Memory B cell (primary cell): ENCODE results near the gene CAPZB.

Experiments used
- ATAC-seq: fragments of 150-1000 bp; cut with Tn5 transposase; 2 replicates; pipeline ENCODE4 v1.10.0; 2021; ENCODE audit warnings: low read depth, mild to moderate bottlenecking, moderate library complexity
- DNase-seq, 2 donors: peaks; one replicate each; pipeline ENCODE4 v3.0.0; 2022; ENCODE audit warnings: low spot score in 2 of 2
- H3K27ac Mint-ChIP-seq: one replicate; pipeline ENCODE4 v1.8.0; 2022; ENCODE audit warnings: mild to moderate bottlenecking, moderate library complexity, mixed read lengths
- H3K27me3 Mint-ChIP-seq: one replicate; pipeline ENCODE4 v1.8.0; 2022; ENCODE audit warnings: mixed read lengths
- H3K36me3 Mint-ChIP-seq: one replicate; pipeline ENCODE4 v1.8.0; 2022; ENCODE audit warnings: mild to moderate bottlenecking, mixed read lengths
- H3K4me1 Mint-ChIP-seq: one replicate; pipeline ENCODE4 v1.8.0; 2022; ENCODE audit warnings: mixed read lengths
- H3K4me3 Mint-ChIP-seq: one replicate; pipeline ENCODE4 v1.8.0; 2022; ENCODE audit warnings: mild to moderate bottlenecking, moderate library complexity, mixed read lengths
- H3K9me3 Mint-ChIP-seq: one replicate; pipeline ENCODE4 v1.8.0; 2022; ENCODE audit warnings: mixed read lengths

Gene CAPZB

GRCh38 chr1:19455353-19455752, 30.0 kb downstream of the CAPZB start:
- no peaks in the 10 kb centered on the region for H3K27me3 Mint-ChIP-seq
- peak overlapping the region; percentile 23 for H3K4me3 Mint-ChIP-seq
- H3K36me3 Mint-ChIP-seq = peaks cover 6% of the 10 kb centered on the region
- peak overlapping the region; percentile 58 for H3K27ac Mint-ChIP-seq
- no peaks in the 10 kb centered on the region for H3K9me3 Mint-ChIP-seq
- DNase-seq = no peak
- H3K4me1 Mint-ChIP-seq = peaks cover 67% of the 10 kb centered on the region
- ATAC-seq = no peak

GRCh38 chr1:19454265-19455146, 30.8 kb downstream of the CAPZB start:
- Mint-ChIP-seq H3K4me3 (peak overlapping the region; percentile 74), H3K4me1 (peaks cover 64% of the 10 kb centered on the region), H3K27ac (peak overlapping the region; percentile 62), H3K36me3 (peaks cover 4% of the 10 kb centered on the region), H3K9me3 (no peaks in the 10 kb centered on the region), H3K27me3 (no peaks in the 10 kb centered on the region)
- DNase-seq (no peak), ATAC-seq (peak; percentile 20)

- H3K36me3 Mint-ChIP-seq = peaks cover 9% of the 10 kb centered on the region
- peak overlapping the region; percentile 74 for H3K4me3 Mint-ChIP-seq
- H3K27me3 Mint-ChIP-seq = no peaks in the 10 kb centered on the region
- ATAC-seq = peak; percentile 91
- H3K9me3 Mint-ChIP-seq = no peaks in the 10 kb centered on the region
- peak overlapping the region; percentile 62 for H3K27ac Mint-ChIP-seq
- DNase-seq = no peak
- peaks cover 64% of the 10 kb centered on the region for H3K4me1 Mint-ChIP-seq
Measured at GRCh38 chr1:19453741-19454201, 31.6 kb downstream of the CAPZB start.

- Mint-ChIP-seq H3K27ac (peak overlapping the region; percentile 56), H3K36me3 (peaks cover 13% of the 10 kb centered on the region), H3K27me3 (no peaks in the 10 kb centered on the region), H3K9me3 (no peaks in the 10 kb centered on the region), H3K4me1 (peaks cover 63% of the 10 kb centered on the region), H3K4me3 (no peak overlapping the region)
- ATAC-seq (no peak), DNase-seq (no peak)
Measured at GRCh38 chr1:19452221-19452663, 33.1 kb downstream of the CAPZB start.

- Mint-ChIP-seq H3K36me3 (peaks cover 13% of the 10 kb centered on the region), H3K4me1 (peaks cover 62% of the 10 kb centered on the region), H3K4me3 (no peak overlapping the region), H3K27me3 (no peaks in the 10 kb centered on the region), H3K9me3 (no peaks in the 10 kb centered on the region), H3K27ac (no peak overlapping the region)
- ATAC-seq (no peak), DNase-seq (no peak)
Measured at GRCh38 chr1:19450811-19451515, 34.4 kb downstream of the CAPZB start.

- Mint-ChIP-seq H3K27ac (peak overlapping the region; percentile 87), H3K4me3 (no peak overlapping the region)
- ATAC-seq = no peak
Measured at GRCh38 chr1:19449454-19450228, 35.7 kb downstream of the CAPZB start.

GRCh38 chr1:19448491-19449439, 36.6 kb downstream of the CAPZB start:
- Mint-ChIP-seq H3K4me1 (peaks cover 65% of the 10 kb centered on the region), H3K27me3 (no peaks in the 10 kb centered on the region), H3K9me3 (no peaks in the 10 kb centered on the region), H3K27ac (peak overlapping the region; percentile 87), H3K36me3 (peaks cover 13% of the 10 kb centered on the region), H3K4me3 (peak overlapping the region; percentile 37)
- no peak for DNase-seq
- ATAC-seq = peak; percentile 24

More at GRCh38 chr1:19449454-19450228, 35.7 kb downstream of the CAPZB start:
- Mint-ChIP-seq H3K27me3 (no peaks in the 10 kb centered on the region), H3K9me3 (no peaks in the 10 kb centered on the region), H3K4me1 (peaks cover 63% of the 10 kb centered on the region), H3K36me3 (peaks cover 13% of the 10 kb centered on the region)
- DNase-seq = no peak

GRCh38 chr1:19447550-19447949, 37.8 kb downstream of the CAPZB start:
- Mint-ChIP-seq H3K4me3 (no peak overlapping the region), H3K27me3 (no peaks in the 10 kb centered on the region), H3K27ac (peak overlapping the region; percentile 87), H3K4me1 (peaks cover 63% of the 10 kb centered on the region), H3K36me3 (peaks cover 13% of the 10 kb centered on the region), H3K9me3 (no peaks in the 10 kb centered on the region)
- ATAC-seq = no peak
- no peak for DNase-seq

GRCh38 chr1:19445417-19446342, 39.7 kb downstream of the CAPZB start:
- peaks cover 13% of the 10 kb centered on the region for H3K36me3 Mint-ChIP-seq
- no peaks in the 10 kb centered on the region for H3K27me3 Mint-ChIP-seq
- H3K4me3 Mint-ChIP-seq = peak overlapping the region; percentile 70
- H3K27ac Mint-ChIP-seq = peak overlapping the region; percentile 58
- ATAC-seq (peak; percentile 77), DNase-seq (no peak)
- H3K9me3 Mint-ChIP-seq = no peaks in the 10 kb centered on the region
- peaks cover 52% of the 10 kb centered on the region for H3K4me1 Mint-ChIP-seq

- DNase-seq = no peak
- Mint-ChIP-seq H3K27ac (peak overlapping the region; percentile 58), H3K36me3 (peaks cover 11% of the 10 kb centered on the region), H3K4me1 (peaks cover 58% of the 10 kb centered on the region), H3K27me3 (no peaks in the 10 kb centered on the region), H3K4me3 (no peak overlapping the region), H3K9me3 (no peaks in the 10 kb centered on the region)
- ATAC-seq = no peak
Measured at GRCh38 chr1:19444296-19445021, 40.9 kb downstream of the CAPZB start.

GRCh38 chr1:19443326-19443725, 42.0 kb downstream of the CAPZB start:
- ATAC-seq (no peak), DNase-seq (no peak)
- Mint-ChIP-seq H3K36me3 (peaks cover 4% of the 10 kb centered on the region), H3K27ac (no peak overlapping the region), H3K9me3 (no peaks in the 10 kb centered on the region), H3K4me3 (no peak overlapping the region), H3K4me1 (peaks cover 54% of the 10 kb centered on the region), H3K27me3 (no peaks in the 10 kb centered on the region)
